GM19468 (cell line): ENCODE data around the gene AUTS2.

Experiments used
- ATAC-seq: cut with Tn5 transposase; IDR thresholded peaks from one replicate; pipeline ENCODE4 v1.9.1; 2021; ENCODE audit warnings: mild to moderate bottlenecking, moderate library complexity, moderate number of reproducible peaks; ENCODE audit not compliant: unreplicated experiment; ENCODE audit errors: extremely low read depth

The AUTS2 gene

GRCh38 chr7:69653806-69654205, 55.5 kb downstream of the AUTS2 start:
- no peak for ATAC-seq

DNA sequence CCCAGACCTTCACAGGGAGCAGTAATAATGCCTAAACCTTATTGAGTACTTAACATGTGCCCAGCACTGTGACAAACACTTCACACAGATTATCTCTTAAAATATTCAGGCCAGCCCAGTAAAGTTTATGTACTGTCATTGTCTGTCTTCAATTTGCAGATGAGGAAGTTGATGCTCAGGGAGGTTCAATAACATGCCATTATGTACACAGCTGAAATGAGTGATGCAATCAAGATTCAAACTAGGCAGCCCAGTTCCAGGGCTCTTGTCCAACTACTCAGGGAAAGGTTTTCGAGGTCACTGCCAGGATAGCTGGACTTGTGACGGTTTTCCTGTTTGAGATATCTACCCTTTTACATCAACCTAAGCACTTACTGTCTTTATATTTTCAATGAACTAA, 56.1 kb downstream of the AUTS2 start:
- ATAC-seq: no peak

- ATAC-seq: no peak
Observed at GRCh38 chr7:69654849-69655707, 56.8 kb downstream of the AUTS2 start.

DNA sequence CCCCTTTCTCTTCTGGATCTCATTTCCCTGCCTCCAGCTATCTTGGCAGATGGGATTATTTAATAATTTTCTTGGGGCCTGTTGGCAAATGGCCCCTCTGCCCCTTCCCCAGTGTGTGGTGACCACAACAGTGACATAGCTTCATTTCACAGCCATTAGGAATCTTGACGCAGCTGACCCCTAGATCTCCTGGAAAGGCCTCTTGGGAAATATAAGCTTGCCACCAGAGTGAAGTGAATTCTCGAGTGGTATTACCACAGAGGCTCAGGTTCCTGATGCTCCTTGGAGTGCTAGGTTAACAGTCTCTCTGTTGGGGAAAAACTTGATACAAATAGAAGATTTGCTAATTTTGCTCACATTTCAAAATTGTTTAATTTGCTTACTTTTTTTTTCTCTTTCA, 57.8 kb downstream of the AUTS2 start:
- ATAC-seq: no peak

DNA sequence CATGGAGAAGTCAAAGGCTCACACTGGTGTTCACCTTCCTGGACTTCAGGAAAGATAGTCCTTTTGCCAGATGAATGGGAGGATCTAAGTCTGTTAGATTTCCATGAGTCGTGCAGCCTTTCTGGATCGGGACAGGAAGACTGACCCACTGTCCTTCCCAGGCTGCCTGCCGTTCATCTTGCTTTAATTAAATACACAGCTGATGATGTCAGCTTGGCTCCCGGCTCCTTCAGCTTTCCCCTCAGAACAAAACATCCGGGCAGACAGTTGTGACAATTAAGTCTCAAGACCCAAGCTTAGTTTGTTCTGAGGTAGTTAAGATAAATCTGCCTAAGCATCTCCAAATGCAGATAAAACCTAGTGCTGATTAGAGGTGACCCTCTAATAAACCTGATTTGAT, 58.6 kb downstream of the AUTS2 start:
- ATAC-seq: no peak

- ATAC-seq: no peak
Observed at GRCh38 chr7:69657331-69657730, 59.1 kb downstream of the AUTS2 start.

DNA sequence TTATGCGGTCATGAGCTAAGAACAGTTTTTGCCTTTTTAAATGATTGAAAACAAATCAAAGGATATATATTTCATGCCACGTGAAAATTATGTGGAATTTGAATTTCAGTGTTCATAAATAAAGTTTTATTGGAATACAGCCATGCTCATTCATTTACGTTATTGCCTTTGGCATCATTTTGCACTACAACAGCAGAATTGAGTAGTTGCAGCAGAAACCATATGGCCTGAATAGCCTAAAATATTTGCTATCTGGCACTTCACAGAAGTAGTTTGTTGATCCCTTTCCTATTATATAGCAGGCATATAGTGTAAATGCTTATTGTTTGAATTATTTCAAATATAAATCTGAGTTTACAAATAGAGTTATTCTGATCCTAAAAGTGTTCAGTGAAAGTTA, 59.7 kb downstream of the AUTS2 start:
- ATAC-seq: no peak

GRCh38 chr7:69659983-69660382, 61.7 kb downstream of the AUTS2 start:
- ATAC-seq: no peak

GRCh38 chr7:69661342-69661741, 63.1 kb downstream of the AUTS2 start:
- no peak for ATAC-seq

DNA sequence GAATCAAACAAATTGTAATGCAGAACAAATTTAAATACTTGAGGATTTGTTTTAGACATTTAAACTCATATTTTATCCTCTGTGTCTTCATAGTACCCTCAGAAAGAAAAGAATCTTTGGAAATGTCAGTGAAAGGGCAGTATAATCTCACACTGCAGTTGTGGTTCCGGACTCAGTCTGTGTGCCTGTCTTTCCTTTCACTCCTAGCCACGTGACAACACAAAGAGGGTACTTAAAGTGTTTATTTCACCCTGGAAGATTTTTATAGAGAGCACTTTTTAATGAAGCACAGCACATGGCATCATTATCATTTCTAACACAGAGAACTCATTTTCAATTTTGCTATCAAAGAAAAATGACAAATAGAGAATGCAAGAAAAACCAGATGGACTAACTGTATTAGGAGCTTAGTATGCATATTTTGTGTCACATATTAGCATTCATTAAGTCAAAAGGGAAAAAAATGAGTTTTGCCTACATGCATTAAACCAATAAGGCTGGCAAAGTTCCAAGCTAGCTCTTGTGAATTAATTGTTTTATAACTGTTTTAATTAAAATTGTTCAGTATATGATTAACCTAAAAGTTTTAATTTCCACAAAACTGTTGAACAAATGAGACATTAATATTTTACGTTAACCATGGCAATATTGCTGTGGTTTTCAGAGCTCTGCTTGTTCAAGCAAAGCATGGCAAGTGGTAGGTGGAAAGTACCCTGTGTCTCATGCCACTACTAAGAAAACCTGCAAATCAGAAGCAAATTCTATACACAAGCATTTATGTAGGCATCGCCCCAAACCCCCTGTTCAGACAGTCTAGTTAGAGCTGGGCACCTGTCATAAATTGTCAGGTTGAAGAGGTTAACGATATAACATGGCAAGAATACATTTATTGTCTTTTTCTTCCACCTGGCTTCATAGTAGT, 65.9 kb downstream of the AUTS2 start:
- peak; percentile 28 for ATAC-seq

GRCh38 chr7:69665369-69665768, 67.1 kb downstream of the AUTS2 start:
- ATAC-seq: no peak

DNA sequence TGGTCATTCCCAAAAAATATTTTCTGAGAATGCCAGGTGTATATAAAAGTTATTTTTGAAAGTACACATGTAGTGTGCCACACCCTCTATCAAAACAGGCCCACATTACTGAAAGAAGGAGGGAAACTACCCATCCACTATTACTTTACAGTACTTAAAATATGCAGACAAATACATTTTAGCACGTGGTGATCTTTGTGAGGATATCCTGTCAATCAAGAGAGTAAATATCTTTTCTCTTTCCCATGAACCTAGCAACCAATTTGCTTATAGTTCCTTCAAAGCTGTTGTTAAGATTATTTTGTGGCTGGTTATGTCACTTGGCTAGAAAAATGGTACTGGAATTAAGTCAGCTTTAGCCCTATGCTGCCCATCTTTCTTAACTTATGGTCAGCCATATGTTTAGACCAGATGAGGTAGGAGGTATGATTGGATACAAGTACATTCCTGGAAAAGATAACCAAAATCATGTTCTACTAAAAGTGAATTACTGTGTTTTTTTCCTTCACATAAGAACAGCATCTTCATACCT, 70.1 kb downstream of the AUTS2 start:
- ATAC-seq: no peak

DNA sequence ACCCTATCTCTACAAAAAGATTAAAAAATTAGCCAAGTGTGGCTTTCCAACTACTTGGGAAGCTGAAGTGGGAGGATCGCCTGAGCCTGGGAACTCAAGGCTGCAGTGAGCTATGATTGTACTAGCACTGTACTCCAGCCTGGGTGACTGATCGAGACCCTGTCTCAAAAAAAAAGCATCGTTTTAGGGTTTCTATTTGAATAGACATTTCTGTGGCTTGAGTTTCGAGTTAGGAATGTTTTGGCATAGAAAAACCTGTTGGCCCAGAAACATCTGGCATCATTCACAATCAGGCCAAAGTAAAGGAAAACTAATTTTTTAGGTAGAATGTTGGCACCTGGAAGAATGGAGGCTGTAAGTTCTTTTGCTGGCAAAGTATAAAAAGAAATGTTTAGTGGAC, 72.4 kb downstream of the AUTS2 start:
- no peak for ATAC-seq

DNA sequence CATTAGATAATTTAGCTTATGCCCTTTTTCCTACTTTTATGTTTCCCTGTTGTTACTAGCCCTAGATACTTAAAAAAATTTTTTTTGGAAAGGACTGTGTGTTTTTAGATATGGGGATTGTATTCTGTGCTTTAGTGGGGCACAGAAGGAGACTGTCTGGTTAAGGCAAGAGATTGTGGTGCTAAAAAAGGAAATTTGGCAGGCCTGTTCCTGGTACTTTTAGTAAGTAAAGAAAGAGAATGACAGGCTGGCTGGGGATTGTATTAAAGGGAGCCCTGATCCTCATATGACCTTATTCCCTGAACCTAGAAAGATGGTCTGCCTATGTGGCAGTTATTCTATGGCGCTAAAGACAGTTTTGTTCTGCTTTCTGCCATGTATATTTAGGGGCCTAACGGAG, 74.8 kb downstream of the AUTS2 start:
- ATAC-seq: no peak

- ATAC-seq: peak; percentile 87
Observed at GRCh38 chr7:69674701-69675182, 76.5 kb downstream of the AUTS2 start.

GRCh38 chr7:69676247-69676646, 78.0 kb downstream of the AUTS2 start:
- ATAC-seq: no peak

DNA sequence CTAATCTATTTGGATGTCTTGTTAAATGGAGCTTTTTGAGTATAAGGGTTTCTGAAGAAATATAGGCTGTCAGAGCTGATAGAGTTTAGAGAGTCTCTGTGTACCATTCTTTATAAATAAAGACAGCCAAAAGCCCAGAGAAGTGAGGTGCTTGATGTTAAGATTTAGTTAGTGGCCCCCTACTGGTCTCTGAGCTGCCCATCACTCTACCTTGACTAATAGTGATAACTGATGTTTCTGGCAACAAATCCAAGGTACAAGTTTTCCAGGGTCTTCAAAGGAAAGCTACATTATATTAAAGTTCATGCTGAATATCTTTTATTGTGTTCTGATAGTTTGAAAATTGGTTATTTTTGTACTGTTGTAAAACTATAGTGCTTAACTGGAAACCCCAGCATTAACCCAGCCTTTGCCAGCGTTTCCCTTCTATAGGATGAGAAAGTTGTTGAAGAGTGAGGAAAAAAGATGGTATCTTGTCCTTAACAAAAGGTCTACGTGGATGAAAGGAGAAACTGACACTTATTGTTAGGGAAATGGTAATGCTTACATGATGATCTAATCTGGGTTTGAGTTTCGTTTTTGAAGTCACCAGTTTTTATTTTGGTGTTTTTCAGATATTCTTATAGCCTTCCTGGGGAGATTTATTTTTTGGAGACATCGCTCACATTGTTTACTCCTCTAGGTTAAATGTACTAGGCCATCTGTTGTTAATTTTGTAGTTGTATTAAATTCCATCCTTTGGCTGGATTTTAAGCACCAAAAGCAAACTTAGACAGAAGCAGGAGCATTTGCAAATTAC, 79.0 kb downstream of the AUTS2 start:
- ATAC-seq: no peak

- no peak for ATAC-seq
Observed at GRCh38 chr7:69677881-69678493, 79.7 kb downstream of the AUTS2 start.

GRCh38 chr7:69678494-69679187, 80.4 kb downstream of the AUTS2 start:
- no peak for ATAC-seq
